HG02870 (cell line): Measurements from ENCODE around the gene CFAP20.
"Not testable (repeated sequence)": the region's sequence is repeated elsewhere in the genome, so short reads cannot be mapped to it uniquely, and the experiment has no call there.

ENCODE experiments used
- ATAC-seq: cut with Tn5 transposase; IDR thresholded peaks from one replicate; pipeline ENCODE4 v1.9.1; 2021; ENCODE audit warnings: mild to moderate bottlenecking, moderate library complexity; ENCODE audit not compliant: unreplicated experiment

CFAP20 gene

DNA sequence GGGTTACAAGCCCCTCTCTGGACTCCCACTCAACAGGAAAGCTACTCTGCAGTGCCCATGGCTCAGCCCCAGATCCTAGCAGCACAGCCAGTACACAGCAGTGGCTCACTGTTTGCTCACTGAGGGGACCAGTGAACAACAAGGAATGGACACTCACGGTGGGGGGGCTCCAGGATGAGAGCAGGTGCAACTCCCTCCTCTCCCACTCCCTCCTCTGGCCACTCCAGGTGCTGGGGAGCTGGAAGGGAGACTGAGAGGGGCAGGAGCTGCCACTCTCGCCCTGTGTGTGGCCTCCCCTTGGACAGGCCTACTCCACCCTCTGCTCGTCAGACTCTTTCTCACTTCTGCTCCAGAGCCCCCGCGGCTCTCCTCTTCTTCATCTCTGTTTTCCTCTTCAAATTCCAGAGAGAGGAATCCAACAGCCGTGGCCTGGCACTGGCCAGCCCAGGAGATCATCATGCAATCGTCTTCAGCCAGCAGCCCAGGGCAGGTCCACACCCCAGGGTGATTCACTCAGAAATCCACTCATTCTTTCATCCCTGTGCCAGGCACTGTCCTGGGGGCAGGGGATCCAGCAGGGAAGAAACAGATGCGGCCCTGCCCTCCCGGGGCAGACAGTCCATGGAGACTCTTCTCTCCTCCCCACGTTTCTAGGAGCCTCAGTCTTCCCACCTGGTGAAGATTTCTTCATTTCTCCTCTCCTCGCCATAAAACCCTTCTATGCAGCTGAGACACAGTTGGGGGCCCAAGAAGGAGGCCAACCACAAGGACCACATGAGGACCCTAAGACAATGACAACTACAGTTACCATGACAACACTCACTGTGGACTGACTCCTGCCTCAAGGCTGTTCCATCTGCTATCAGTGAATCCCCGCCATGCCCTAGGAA, 30.7 kb downstream of the CFAP20 start:
- no peak for ATAC-seq

DNA sequence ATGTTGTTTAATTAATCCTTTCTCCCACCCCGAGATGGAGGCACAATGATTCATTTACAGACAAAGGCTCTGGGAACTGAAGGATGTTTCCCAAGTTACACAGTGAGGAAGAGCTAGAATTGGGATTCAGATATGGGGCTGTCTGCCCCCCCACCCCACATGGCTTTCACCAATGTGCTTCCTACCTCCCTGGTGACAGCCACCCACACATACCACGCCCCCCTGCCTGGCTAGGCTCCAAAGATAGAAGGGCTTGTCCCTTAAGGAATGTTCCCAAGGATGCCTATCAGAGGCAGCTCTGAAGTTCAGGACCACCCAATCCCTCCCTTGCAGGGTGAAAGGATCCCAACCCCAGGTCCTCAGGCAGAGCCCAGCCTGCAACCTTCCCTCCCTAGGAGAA, 32.9 kb downstream of the CFAP20 start:
- ATAC-seq, result no peak

DNA sequence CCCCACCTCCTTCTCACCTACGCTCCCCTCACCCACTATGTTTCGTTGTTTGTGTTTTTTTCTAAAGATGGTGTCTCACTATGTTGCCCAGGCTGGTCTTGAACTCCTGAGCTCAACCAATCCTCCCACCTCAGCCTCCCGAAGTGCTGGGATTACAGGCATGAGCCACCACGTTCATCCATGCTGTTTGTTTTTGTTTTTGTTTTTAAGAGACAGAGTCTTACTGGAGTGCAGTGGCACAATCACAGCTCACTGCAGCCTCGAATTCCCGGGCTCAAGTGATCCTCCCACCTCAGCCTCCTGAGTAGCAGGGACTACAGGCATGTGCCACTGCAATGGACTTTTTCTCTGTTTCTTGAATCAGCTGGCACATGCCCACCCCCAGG, 33.6 kb downstream of the CFAP20 start:
- not testable (repeated sequence) for ATAC-seq

- no peak for ATAC-seq
Observed at GRCh38 chr16:58094791-58095574, 34.2 kb downstream of the CFAP20 start.

DNA sequence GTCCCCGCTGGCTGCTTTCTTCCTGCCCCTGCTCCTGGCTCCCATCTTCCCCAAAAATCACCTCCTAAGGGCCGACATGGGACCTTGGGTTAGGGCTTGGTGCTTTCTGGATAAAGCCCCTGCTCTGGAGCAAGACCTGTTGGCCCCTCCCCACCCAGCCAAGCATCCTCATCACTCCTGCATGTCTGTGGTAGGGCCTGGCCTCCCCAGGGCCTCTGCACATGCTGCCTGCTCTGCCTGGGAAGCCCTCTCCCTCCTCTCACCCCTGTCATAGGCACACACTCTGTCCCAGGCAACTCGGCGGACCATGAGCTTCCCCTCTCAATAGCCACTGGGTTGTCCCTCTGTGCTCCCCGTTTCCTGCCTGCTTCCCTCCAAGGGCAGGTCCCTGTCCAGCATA, 35.2 kb downstream of the CFAP20 start:
- no peak for ATAC-seq

DNA sequence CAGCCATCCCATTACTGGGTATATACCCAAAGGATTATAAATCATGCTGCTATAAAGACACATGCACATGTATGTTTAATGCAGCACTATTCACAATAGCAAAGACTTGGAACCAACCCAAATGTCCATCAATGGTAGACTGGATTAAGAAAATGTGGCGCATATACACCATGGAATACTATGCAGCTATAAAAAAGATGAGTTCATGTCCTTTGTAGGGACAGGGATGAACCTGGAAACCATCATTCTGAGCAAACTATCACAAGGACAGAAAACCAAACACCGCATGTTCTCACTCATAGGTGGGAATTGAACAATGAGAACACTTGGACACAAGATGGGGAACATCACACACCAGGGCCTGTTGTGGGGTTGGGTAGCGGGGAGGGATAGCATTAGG, 38.8 kb downstream of the CFAP20 start:
- not testable (repeated sequence) for ATAC-seq

DNA sequence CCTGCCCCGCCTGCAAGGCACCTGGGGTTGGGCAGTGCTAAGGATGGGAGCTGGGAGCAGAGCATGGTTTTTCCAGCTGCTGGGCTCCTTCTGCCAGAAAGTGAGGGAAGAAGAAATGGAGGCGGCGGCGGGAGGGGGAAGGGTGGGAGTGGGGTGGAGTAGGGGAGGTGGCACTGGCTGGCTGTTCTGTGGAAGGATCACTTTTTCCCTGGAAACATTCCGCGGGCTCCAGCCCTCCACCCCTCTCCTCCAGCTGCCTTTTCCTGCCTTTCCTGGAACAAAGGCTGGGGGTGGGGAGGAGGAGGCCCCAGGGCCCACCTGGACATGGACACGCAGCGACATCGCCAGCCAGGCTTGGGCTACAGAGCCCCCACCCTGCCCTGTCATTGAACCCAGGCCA, 41.1 kb downstream of the CFAP20 start:
- no peak for ATAC-seq

DNA sequence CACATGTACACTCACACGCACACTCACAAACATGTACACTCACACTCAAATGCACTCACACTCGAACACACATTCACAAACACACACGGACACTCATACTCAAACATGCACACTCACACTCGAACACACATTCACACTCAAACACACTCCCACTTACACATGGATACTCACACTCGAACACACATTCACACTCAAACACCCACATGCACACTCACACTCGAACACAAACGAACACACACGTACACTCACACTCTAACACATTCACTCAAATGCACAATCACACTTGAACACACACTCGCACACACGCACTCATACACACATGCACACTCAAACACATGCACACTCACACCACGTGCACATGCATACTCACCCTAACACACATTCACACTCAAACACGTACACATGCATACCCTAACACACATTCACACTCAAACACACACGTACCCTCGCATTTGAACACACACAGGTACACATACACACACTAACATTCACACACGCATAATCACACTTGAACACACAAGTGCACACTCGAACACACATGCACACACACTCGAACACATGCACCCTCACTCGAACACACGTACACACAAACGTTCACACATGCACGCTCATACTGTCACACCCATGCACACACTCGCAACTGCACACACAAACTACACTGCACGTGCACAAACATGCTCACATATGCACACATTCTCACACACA, 41.8 kb downstream of the CFAP20 start:
- no peak for ATAC-seq

- no peak for ATAC-seq
Observed at GRCh38 chr16:58086381-58087208, 42.6 kb downstream of the CFAP20 start.

DNA sequence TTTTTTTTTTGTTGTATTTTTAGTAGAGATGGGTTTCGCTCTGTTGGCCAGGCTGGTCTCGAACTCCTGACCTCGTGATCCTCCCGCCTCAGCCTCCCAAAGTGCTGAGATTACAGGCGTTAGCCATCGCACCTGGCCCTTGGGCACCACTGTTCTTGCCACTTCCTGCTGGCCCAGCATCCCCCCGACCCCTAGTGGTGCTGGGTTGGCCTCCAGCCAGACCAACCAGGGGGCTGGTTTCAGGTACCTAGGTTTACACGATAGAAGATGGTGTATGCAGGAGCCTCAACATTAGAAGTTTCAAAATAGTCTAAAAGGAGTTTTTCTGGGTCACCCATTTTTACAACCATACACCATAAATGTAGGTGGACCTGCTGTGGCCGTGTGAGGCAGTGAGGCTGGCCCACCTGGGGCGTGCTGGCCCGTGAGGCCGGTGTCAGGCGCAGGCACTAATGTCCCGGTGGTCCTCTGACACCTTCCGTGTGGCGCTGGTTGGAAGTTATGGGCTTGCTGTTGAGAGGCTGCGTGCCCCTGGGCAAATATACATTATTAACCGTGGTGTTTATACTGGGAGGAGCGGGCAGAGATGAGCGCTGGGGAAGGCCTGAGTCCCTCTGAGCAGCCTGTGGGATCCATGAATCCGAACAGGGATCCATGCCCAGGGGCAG, 43.5 kb downstream of the CFAP20 start:
- no peak for ATAC-seq

GRCh38 chr16:58085171-58085570, 44.0 kb downstream of the CFAP20 start:
- ATAC-seq, result no peak

- no peak for ATAC-seq
Observed at GRCh38 chr16:58084635-58085034, 44.5 kb downstream of the CFAP20 start.

GRCh38 chr16:58082381-58082780, 46.8 kb downstream of the CFAP20 start:
- ATAC-seq, result no peak

- ATAC-seq, result not testable (repeated sequence)
Observed at GRCh38 chr16:58080657-58081056, 48.5 kb downstream of the CFAP20 start.

DNA sequence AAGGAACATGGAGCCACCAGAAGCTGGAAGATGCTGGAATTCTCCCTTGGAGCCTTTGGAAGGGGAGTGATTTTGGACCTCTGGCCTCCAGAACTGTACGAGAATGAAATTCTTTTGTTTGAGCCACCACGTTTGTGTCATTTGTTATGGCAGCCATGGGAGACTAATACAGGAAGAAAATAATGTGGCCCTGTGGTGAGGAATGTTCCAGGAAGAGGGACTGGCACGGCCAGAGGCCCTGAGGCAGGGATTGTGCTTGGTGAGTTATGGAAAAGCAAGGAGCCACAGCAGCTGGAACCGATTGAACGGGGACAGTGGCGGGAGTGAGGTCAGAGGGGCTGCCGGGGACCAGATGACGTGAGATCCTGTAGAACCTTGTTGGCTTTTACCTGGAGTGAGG, 51.4 kb downstream of the CFAP20 start:
- ATAC-seq, result no peak

DNA sequence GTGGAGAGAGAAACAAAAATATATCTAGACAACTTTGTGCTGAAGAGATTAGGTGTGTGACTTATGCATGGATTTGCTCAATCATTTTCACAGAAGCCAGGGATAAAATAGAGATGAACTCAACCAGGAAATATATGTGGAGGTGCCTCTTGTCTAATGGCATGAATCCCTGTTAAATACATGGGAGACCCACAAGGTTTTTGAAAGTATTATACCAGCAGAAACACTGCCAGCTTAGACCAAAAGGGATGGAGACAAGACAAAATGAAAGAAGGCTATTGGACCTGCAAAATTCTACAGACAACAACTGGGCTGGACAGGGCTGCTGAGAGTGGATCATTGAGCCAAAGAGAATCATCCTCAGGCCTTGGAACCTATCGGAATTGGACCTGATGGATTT, 52.7 kb downstream of the CFAP20 start:
- no peak for ATAC-seq

DNA sequence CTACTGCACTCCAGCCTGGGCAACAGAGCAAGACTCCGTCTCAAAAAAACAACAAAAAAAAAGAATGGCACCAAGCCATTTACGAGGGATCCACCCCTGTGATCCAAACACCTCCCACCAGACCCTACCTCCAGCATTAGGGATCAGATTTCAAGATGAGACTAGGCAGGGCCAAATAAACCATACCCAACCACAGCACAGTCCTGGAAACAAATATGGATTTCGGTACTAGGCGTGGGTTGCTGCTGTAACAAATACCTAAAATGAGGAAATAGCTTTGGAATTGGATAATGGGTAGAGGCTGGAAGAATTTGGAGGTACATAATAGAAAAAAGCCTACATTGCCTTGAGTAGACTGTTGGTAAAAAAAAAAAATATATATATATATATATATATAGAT, 54.5 kb downstream of the CFAP20 start:
- no peak for ATAC-seq

DNA sequence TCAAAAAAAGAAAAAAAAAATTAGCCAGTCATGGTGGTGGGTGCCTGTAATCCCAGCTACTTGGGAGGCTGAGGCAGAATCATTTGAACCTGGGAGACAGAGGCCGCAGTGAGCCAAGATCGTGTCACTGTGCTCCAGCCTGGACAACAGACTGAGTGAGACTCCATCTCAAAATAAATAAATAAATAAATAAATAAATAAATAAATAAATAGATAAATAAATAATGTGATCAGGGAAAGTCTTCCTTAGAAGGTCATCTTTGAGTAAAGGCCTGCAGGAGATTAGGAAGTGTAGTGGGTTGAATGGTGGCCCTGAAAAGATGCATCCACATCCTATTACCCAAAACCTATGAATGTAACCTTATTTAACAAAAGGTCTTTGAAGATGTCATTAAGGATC, 56.1 kb downstream of the CFAP20 start:
- ATAC-seq, result not testable (repeated sequence)

DNA sequence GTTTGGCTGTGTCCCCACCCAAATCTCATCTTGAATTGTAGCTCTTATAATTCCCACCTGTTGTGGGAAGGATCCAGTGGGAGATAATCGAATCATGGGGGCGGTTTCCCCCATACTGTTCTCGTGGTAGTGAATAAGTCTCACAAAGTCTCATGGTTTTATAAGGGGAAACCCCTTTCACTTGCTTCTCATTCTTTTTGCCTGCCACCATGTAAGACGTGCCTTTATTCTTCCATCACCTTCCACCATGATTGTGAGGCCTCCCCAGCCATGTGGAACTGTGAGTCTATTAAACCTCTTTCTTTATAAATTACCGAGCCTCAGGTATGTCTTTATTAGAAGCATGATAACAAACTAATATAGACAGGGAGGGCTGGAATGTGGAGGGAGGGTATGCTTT, 57.0 kb downstream of the CFAP20 start:
- not testable (repeated sequence) for ATAC-seq

DNA sequence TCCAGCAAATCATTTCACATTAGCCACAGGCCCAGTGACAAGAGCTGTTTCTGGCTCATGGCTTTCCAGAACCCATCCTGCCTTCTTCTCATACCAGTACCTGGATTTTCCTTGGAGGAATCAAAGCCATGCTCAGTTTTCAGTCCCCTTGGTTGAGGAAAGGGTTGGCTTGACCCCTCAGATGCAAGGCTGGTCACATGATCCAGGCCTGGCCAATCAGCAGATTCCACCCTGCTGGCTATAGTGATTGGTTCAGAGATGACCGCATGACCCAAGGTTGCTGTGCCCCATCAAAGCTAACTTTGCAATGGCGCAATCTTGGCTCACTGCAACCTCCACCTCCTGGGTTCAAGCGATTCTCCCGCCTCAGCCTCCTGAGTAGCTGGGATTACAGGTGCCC, 58.6 kb downstream of the CFAP20 start:
- no peak for ATAC-seq
